Measurements from ENCODE around the gene MOB3A.
A peak's percentile ranks its signal among the peaks of the same experiment; 100 is the strongest.

MOB3A gene

DNA sequence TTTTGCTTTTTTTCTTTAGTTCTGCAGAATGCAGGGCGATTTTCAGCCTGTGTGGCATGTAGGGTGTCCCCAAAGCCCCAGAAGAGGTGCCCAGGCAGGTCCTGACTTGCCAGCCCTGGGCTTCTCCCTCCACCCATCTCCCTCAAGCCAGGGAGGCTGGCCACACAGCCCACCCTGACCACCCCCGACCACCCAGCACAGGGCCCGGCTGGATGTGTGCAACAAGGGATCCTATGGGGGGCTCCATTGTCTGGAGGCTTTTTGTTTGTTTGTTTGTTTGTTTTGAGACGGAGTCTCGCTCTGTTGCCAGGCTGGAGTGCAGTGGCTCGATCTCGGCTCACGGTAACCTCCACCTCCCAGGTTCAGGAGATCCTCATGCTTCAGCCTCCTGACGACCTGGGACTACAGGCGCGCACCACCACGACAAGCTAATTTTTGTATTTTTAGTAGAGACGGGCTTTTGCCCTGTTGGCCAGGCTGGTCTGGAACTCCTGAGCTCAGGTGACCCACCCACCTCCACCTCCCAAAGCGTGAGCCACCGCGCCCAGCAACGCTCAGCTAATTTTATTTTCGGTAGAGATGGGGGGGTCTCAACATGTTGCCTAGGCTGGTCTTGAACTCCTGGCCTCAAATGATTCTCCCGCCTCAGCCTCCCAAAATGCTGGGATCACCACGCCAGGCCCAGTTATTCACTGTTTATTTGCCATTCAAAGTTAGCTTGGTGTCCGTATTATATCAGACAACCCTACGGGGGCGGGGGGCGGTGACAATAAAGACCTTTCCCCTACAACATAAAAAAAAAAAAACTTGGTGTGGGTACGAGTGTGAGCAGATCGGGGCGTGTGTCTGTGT, 37.3 kb downstream of the MOB3A start:
- DNase-seq (ENCODE audit: low read depth) = no peak

DNA sequence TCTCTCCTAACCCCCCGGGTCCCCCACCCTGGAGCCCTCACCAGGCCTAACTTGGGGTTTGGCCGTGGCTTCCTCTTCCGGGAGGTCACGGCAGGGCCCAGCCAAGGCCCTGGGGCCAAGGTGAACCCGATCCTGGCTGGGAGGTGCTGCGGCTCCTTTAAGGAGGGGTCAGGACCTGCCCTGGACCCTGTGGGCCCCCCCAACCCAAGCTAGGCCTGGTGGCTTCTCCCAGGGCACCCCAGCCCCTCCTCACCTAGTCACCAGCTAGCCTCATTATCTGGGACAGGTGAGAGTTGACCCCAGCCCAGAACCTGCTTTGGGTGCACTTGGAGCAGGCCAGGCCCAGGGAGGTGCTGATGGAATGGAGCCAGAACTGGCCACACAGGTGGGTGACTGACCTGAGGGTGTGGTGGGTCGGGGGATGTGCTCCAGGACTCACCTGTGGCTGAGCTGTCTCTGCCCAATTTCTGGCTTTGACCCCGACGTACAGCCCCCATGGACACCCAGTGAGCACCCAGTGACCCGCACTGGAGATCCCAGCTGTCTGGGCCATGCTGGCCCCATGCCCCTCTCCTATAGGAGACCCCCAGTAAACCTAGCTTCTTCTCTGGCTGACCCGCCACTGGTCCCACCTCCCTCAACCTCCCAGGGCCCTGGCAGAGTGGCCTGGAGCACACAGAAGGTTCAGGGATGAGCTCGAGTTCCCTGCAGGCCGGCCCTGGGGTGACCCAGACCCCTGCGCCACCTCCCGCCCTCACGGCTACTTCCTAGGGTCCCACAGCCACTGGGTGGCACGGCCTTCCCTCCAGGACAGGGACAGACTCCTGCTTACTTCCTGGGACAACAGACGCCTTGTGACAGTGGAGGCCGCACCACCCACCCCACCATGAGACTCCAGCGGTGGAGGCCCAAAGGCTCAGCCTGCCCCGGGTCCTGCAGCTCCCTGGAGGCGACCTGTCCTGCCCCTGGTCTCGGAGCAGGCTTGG, 38.3 kb downstream of the MOB3A start:
- DNase-seq (ENCODE audit: low read depth) = no peak

DNA sequence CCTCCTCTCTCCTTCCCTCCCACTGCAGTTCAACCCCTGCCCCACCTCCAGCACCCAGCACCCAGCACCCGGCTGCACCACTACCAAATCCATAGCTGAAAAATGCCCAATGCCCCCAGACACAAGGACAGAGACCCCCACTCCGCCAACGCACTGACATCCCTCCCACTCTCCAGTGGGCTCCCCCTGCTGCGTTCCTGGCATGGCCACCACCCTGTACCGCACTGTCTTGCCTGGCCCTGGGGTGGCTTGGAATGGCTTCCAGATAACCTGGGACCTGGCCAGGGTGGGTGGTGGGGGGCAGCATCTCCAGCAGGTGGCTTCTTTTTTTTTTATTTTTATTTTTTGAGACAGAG, 39.3 kb downstream of the MOB3A start:
- DNase-seq (ENCODE audit: low read depth) = no peak

DNA sequence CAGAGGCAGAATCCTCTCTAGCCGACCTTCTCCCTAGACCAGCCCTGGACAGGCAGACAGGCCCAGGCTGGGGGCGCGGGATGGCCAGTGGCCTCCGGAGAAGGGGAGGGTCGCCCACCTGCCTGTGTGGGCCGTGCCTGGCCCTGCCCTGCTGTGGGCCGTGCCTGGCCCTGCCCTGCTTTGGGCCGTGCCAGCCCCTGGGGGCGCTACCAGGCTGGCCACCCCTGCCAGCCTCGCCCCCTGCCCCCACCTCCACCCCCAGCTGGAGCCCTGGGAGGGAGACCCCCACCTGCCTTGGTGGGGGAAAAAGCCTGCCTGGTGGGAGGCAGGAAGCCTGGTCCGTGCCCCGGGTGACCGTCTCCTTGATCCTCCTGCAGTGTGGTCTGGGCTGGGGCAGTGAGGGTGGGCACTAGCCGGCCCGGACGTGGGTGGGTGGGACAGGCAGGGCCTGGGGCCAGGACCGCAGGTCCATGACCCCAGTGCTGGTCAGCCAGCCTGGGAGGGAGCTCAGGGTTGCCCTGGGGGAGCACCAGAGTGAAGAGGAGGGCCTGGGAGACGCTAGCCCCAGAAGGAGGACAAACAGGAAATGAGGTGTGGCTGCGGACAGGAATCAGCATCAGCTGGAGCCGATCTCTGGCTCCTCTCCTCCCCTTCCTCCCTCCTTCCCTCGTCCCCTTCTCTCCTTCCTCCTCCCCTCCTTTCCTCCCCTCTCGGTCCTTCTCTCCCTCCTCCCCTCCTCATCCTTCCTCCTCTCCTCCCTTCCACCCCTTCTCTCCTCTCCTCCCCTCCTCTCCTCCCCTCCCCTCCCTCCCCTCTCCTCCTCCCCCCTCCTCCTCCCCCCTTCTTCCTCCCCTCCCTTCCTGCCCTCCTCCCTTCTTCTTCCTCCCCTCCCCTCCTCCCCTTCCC, 39.9 kb downstream of the MOB3A start:
- DNase-seq (ENCODE audit: low read depth) = peak; percentile 57

DNA sequence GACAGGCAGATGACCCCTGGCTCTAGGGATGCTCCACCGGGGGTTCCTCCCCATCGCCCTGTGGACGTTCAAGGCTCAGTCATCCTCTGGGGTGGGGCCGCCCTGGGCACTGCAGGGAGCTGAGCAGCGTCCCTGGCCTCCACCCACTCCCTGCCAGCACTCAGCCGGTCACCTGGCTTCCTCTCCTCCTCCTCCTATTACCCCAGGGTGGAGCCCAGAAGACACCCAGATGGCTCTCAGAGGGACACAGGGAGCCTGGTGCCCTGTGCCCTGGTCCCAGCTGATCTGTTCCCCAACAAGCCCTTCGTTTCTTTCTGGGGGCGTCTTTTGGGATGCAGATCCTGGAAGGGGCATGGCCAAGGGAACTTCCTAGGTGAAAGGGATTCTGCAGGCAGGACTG, 41.4 kb downstream of the MOB3A start:
- no peak for DNase-seq (ENCODE audit: low read depth)

DNA sequence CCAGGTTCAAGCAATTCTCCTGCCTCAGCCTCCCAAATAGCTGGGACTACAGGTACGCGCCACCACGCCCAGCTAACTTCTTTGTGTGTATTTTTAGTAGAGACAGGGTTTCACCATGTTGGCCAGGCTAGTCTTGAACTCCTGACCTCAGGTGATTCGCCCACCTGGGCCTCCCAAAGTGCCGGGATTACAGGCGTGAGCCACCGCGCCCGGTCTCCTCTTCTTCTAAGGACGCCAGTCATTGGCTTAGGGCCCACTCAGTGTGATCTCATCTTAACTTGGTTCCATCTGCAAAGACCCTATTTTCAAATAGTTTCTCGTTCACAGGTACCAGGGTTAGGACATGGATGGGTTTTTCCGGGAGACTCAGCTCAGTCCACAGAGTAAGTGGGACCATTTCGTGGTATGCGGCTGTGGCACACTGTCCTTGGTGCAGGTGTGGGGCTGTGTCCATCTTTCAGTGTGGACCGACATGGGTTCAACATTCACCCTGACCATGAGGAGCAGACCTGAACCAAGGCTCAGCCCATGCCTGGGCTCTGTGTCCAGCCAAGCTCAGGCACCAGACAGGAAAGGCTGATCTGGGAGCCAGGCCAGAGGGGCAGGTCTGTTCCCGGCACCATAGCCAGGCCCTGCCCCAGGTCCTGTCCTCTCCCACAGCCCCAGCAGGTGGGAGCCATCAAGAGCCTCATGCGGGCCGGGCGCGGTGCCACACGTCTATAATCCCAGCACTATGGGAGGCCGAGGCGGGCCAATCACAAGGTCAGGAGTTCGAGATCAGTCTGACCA, 42.3 kb downstream of the MOB3A start:
- peak; percentile 24 for DNase-seq (ENCODE audit: low read depth)

DNA sequence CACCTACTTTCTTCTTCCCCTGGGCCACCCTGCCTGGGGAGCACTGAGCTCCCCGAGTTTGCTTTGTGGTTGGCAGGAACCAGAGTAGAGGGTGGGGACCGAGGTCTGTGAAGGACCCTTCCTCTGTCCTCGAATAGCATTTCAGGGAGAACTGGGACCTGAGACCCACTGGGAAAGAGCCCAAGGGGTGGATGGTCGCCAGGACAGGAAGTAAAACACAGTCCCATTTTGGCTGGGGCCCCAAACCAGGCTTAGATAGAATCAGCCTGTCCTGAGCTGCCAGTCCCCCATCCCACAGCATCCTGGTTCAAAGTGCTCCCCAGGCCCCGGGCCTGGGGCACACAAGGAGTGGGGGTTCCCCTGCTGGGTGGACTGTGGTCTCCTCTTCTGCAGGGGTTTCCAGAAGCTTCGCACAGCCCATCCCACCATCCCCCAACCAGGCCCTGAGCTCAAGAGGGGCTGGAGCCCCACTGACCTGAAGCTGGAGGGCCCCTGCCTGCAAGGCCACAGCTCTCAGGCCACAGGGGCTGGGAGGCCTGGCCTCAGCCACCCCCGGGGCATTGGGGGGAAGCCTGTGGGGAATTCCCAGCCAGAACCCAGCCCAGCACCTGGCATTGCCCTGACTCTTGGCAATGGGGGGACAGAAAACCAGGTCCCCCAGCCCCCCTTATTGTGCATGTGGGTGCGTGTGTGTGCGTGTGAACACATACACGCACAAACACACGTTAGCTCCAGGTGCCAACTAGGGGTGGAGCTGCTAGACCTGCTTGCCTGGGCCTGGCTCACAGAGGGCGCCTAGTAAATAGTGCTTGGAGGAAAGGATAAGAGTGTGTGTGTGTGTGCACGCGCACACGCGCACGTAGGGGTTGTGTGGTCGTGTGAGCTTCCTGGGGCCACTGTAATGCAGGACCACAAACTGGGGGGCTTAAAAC, 44.1 kb downstream of the MOB3A start:
- DNase-seq (ENCODE audit: low read depth) = no peak

DNA sequence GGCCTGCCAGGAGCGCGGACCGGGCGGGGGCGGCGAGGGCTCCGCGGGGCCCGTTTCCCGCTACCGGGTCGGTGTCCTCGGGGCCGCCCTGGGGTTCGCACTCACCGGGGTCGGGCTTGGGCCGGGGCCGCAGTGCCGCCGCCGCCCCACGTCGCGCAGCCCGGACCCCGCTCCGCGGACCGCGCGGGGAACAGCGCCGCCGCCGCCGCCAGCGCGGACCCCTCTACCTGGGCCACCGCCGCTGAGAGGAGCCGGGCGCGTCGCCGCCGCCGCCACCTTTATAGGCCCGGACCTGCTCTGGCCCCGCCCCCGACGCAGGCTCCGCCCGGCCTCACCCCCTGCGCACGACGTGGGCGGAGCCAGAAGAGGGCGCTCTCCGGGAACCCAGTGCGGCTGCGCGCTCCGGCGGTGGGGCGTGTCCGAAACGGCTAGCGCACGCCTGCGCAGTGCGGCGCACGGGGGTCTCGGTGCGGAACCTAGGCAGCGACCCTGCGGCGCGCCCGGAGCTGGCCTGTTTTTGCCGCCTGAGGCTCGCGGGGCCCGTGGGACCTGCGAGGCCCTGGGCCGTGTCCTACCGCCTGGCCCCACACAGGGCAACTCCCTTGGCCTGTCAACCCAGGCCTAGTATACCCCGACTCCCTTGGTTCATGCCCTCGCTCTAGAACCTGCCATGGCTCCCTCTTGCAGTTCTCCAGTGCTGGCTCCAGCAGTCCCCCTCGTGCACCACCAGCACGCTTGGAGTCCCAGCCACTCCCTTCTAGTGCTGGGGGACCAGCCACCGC, 44.9 kb downstream of the MOB3A start, which contains the start of gene MKNK2:
MKNK2 (minus strand) TSS at position 254 of the 782 bp plus-strand sequence. CDS start 393 bp downstream, outside the sequence.
- peak; percentile 73 for DNase-seq (ENCODE audit: low read depth)

DNA sequence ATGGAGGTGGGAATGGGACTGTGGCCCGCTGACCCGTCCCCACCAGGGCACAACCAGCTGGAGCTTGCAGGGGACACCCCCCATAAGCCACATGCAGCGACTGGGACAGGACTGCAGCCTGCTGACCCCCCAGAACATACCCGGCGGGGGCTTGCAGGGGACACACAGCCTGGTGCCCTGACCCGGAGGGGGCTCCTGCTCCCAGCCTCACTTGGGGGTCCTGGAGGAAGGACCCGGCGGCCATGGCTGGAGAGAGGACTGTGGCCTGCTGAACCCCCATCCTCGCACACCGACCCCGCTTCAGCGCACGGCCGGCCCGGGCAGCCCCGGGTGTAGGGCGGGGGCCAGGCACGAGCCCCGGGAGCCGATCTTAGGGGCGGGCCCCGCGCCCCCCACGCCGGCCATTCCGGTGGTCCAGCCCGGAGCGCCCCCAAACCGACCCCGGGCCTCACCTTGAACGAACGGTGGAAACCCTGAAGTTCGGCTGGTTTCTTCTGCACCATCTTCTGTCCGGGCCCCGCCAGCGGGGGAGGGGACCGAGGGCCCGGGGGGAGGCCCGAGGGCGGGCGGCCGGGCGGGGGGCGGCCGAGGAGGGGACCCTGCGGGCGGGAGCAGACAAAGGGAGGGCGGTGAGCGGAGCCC, 45.7 kb downstream of the MOB3A start:
- no peak for DNase-seq (ENCODE audit: low read depth)

DNA sequence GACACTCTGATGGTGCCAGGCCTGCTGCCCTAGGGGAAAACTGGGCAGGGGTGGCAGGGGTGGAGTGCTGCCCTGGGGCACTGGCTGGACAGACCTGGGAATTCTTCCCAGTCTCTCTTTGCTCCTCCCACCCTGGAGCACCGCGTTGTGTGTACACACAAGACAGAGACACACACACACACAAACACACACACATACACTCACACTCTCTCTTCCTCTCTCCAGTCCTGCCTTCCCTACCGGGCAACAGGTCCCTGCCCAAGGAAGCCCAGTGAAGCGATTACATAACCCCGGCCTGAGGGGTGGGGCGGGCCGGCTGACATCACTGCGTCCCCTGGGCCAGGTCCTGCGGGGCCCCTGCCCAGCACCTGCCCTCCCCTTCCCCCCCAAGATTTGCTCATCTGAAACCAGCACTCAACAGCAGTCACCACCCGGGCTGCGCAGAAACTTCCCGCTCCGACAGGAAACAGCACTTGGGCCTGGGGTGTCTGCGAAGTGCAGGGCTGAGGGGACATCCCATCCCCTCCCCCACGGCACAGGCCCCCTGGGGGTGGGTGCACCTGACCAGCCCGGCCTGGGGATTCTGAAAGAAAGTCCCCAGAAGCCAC, 46.3 kb downstream of the MOB3A start:
- peak; percentile 74 for DNase-seq (ENCODE audit: low read depth)

DNA sequence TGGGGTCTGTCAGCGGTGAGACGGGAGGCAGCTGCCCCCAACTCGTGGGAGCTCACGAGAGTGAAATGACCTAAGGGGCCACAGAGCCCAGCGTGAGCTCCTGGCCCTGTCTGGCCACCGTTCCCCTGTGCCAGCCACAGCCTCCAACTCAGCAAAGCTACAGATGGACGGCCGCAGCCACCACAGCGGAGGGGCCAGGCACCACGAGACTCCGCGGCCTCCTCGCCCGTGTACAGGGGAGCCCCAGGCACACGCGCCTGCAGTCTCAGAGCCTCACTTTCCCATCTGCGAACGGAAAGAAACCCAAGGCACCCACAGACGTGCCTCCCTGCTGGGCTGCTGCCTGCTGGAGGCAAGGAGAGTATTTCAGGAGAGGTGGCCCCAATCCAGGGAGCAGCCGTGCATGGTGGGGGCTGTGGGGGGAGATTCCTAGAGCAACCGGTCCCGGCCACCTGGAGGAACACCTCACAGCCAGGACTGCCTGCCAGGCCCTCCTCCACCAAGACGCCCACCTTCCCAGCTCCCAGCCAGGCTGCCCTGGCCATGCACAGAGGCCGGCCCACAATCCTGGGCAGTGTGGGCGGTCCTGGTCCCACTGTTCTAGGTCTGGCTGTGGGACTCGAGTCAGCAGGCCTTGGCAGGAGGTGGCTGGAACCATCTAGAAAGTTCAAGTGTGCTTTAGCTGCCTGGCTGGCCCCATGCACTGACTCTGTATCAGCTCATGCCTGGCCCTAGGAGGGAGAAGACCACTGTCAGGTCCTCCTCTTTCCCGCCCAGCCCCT, 47.0 kb downstream of the MOB3A start:
- DNase-seq (ENCODE audit: low read depth) = peak; percentile 29

DNA sequence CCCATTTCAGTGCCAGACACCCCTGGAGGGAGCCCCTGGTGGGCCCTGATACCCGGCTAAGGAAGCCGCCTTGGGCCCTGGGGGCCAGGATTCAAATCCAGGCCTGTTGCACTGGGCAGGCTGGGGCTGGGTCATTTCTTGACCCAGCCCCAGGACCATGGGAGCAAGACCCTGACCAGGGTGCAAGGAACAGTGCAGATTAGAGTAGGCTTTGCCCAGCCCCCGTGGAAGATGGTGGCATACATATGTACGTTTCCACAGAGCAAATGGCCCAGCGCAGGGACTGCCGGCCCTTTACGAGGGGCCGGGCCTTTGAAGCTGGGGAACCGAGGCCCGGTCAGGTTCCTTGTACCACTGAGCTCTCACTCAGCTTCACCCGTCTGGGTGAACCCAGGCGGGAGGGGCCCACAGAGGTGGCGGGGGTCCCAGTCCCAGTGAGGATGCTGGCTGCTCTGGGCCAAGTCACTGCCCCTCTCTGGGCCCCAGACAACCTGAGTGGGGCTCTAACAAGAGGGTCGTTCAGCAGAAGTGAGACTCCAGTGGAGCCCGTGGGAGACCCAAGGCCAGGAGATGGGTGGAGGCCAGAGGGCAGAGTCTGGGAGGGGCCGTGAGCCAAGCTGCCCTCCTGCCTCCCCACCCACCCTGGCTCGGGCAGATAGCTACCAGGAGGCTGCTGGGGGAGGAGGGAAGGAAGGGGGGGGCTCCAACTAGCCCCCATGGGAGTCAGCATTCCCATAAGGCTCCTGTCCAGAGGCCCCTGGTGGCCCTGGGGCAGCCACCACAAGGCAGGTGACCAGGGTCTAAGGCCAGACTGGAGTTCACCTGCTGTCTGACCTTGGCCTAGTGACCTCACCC, 47.8 kb downstream of the MOB3A start:
- DNase-seq (ENCODE audit: low read depth) = no peak

DNA sequence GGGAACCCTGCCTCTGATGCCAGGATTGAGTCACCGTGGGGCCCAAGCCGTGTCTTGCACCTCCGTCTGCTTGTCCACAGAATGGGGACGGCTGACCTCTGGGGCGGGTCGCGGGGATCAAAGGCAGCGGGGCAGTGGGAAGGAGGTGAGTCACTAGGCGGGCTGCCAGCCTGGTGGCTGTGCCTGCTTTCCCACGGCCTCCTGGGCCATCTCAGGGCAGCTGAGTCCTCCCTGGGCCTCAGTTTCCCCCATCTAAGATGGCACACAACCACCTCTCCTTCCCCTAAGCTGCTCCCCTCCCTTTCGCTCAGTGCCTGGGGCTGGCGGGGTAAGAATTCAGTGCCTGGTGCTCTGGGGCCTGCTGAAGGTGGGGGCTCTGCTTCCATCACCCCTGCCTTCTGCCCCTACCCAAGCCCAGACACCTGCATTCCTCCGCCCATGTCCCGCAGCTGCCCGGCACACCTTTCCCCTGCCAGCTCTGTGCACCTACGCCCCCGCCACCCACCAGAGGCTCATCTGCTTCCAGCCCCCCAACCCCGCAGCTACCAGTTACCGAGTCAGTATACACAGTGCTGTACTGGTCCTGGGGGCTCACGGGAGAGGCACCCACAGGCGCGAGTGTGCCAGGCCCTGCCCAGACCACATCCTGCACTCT, 48.5 kb downstream of the MOB3A start:
- peak; percentile 23 for DNase-seq (ENCODE audit: low read depth)

DNA sequence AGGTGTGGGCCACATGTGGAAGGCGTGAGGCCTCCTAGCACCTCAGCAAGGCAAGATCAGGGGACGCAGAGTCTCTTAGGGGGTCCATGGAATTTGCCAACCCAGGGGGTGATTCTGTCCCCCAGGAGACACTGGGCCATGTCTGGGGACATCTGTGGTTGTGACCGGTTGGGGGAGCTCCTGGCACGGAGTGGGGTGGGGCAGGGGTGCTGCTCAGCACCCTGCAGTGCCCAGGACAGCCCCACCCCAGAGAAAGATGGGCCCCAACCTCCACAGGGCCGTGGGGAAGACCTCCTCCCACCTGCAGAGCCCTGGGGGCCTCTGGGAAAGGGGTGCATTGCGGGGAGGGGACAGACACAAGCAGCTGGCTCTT, 49.1 kb downstream of the MOB3A start:
- no peak for DNase-seq (ENCODE audit: low read depth)

DNA sequence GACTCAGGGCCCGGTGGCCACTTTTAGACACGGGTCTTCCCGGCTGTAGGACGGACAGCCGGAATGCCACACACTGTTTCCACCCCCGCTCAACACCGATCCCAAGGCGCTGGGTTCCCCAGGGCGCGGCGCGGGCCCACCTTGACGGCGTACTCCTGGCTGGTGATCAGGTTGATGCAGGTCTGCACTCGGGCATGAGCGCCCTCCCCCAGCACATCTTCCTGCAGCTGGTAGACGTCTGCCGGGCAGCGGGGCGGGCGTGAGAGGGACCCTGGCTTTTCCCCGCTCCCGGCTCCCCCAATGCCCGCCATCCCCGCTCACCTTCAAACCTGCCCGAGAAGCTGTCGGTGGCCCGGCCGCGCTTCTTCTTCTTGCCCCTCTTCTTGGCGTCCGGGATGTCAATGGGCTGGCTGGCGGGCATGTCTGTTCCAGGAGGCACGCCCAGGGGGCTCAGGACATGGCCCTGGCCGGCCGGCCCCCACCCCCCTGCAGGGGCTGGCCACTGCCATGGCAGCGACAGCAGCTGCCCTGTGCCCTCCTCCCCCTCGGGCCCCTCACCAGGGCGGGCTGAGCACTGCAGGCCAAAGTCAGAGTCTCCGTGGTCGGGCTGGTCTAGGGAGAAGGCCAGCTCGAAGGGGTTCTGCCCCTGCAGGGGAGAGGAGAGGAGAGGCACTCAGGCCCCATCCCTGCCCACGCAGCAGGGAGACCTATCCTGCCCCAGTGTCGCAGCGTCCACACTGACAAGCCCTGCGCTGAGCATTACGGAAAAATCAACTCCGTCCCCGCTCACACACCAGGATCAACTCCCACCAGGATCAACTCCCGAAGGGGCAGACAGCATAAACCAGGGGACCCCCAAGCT, 49.8 kb downstream of the MOB3A start:
- no peak for DNase-seq (ENCODE audit: low read depth)

Measured in iris pigment epithelial cell (primary cell).